Spleen (tissue), 3 donors: ENCODE measurements around the gene ACOXL.

Experiments used
- POLR2A ChIP-seq, 3 donors: fragments of 450-650 bp; IDR thresholded peaks; one replicate each; pipeline ENCODE4 v1.5.1; 2017; ENCODE audit warnings: antibody characterized with exemption in 3 of 3, mild to moderate bottlenecking in 1 of 3
- POLR2AphosphoS5 ChIP-seq, 3 donors: sonication (generic); formaldehyde crosslinking; IDR thresholded peaks; one replicate each; pipeline ENCODE4 v1.5.1; 2017; ENCODE audit warnings: antibody characterized with exemption in 3 of 3

DNA sequence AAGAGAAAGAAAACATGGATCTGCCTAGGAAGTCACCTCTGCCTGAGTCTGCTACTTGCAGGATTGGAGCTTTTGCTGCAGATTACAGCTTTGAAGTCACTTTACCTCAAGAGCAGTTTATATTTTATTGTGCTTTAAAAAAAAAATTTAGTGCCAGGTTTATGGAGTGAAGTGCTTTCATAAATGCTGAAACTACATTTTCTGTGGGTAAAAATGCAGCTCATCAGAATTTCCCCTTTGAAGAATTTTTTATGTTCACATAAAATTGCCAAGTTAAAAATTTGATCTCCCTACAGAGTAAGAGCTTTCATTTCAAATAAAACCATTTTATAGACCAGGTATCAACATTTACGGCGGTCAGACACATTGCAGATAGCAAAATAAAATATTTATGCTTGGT is 413.6 kb downstream of the ACOXL start:
- TF ChIP-seq POLR2AphosphoS5 (IDR thresholded peaks at IDR 0.05) (no peak), POLR2A (IDR thresholded peaks at IDR 0.05) (no peak)
